SK-N-SH (cell line): ENCODE data around the gene PRSS16. TPM values are rescaled to one million over a fixed set of nuclear protein-coding genes. Genes with fewer than 3 reads are reported as not detected.

Experiments used
- CTCF ChIA-PET: fragments of 300-600, 350-600 bp; formaldehyde crosslinking; extraction: SDS; loops from one replicate; lab custom pipeline; 2021; lab: Yijun Ruan, JAX
- POLR2A ChIA-PET: fragments of 350-600 bp; sonication (Branson Sonifier 250); formaldehyde crosslinking; extraction: SDS; loops from one replicate; lab custom pipeline; 2020; ENCODE audit warnings: antibody characterized with exemption, inconsistent platforms; lab: Yijun Ruan, JAX
- DNase-seq: peaks from one replicate; pipeline ENCODE4 v3.0.0; 2012
- H2AFZ ChIP-seq: fragments of 200-600 bp; sonication (generic); 2 replicates; pipeline ENCODE4 v1.8.1; 2016; ENCODE audit warnings: antibody characterized with exemption, mild to moderate bottlenecking, low read depth
- H3F3A ChIP-seq: fragments of 200-600 bp; sonication (generic); replicated peaks from 2 replicates; pipeline ENCODE3; 2016; ENCODE audit warnings: antibody characterized with exemption, mild to moderate bottlenecking; ENCODE audit not compliant: insufficient read depth
- H3K27ac ChIP-seq, 2 experiments: fragments of 200-500 bp in 1 of 2; fragments of 200-600 bp in 1 of 2; sonication (Bioruptor generic) in 1 of 2; sonication (generic), shearing (Covaris generic) in 1 of 2; 2 replicates each; pipeline versions ENCODE4 v1.5.1 to v1.6.1; 2014 to 2016; ENCODE audit warnings: low read depth in 2 of 2, inconsistent platforms in 1 of 2, low read length in 1 of 2, mild to moderate bottlenecking in 1 of 2, mixed read lengths in 1 of 2
- H3K27me3 ChIP-seq: fragments of 200-600 bp; sonication (generic), shearing (Covaris generic); 2 replicates; pipeline ENCODE4 v1.6.1; 2016; ENCODE audit warnings: mixed run types; ENCODE audit not compliant: insufficient read depth
- H3K36me3 ChIP-seq, 2 experiments: fragments of 200-500 bp in 1 of 2; fragments of 200-600 bp in 1 of 2; sonication (Bioruptor generic) in 1 of 2; sonication (generic) in 1 of 2; replicated peaks in 1 of 2; 2 replicates each; pipeline versions ENCODE3 to v1.5.1; 2014 to 2016; ENCODE audit warnings: low read length in 1 of 2, mild to moderate bottlenecking in 1 of 2; ENCODE audit not compliant: insufficient read depth in 2 of 2, control insufficient read depth in 1 of 2
- H3K4me1 ChIP-seq, 2 experiments: fragments of 200-500 bp in 1 of 2; fragments of 200-600 bp in 1 of 2; sonication (Bioruptor generic) in 1 of 2; sonication (generic), shearing (Covaris generic) in 1 of 2; 2 replicates each; pipeline versions ENCODE4 v1.5.1 to v1.6.1; 2014 to 2016; ENCODE audit warnings: low read depth in 1 of 2, low read length in 1 of 2, mixed run types in 1 of 2; ENCODE audit not compliant: insufficient read depth in 2 of 2, control insufficient read depth in 1 of 2
- H3K4me2 ChIP-seq: fragments of 200-600 bp; sonication (generic), shearing (Covaris generic); 2 replicates; pipeline ENCODE4 v1.6.1; 2017; ENCODE audit warnings: mixed run types
- H3K4me3 ChIP-seq, 2 experiments: fragments of 200-500 bp in 1 of 2; fragments of 200-600 bp in 1 of 2; sonication (Bioruptor generic) in 1 of 2; sonication (generic), shearing (Covaris generic) in 1 of 2; 2 replicates each; pipeline versions ENCODE4 v1.5.1 to v1.8.1; 2014 to 2016; ENCODE audit warnings: low read depth in 2 of 2, inconsistent platforms in 1 of 2, low read length in 1 of 2, mild to moderate bottlenecking in 1 of 2, mixed read lengths in 1 of 2, moderate library complexity in 1 of 2
- H3K79me2 ChIP-seq: fragments of 200-600 bp; sonication (generic); 2 replicates; pipeline ENCODE4 v1.8.1; 2017; ENCODE audit warnings: mild to moderate bottlenecking; ENCODE audit not compliant: insufficient read depth
- H3K9ac ChIP-seq: fragments of 200-600 bp; sonication (generic); 2 replicates; pipeline ENCODE4 v1.6.1; 2017; ENCODE audit warnings: mixed run types
- H3K9me2 ChIP-seq: fragments of 200-600 bp; sonication (generic); 2 replicates; pipeline ENCODE4 v1.6.1; 2017; ENCODE audit warnings: mixed run types
- H3K9me3 ChIP-seq: fragments of 200-600 bp; sonication (generic); 2 replicates; pipeline ENCODE4 v1.6.1; 2017; ENCODE audit warnings: mixed run types, mild to moderate bottlenecking, moderate library complexity
- H4K20me1 ChIP-seq: fragments of 200-600 bp; sonication (generic); 2 replicates; pipeline ENCODE4 v1.6.1; 2017; ENCODE audit warnings: mild to moderate bottlenecking, mixed run types; ENCODE audit not compliant: insufficient read depth
- ELF1 ChIP-seq: IDR thresholded peaks from 2 replicates; pipeline ENCODE4 v1.4.0; 2012
- EP300 ChIP-seq, 2 experiments: IDR thresholded peaks; 2 replicates each; pipeline versions ENCODE4 v1.4.0 to v1.6.1; 2012; ENCODE audit warnings: borderline replicate concordance in 1 of 2, low read depth in 1 of 2, low read length in 1 of 2
- EZH2phosphoT487 ChIP-seq: fragments of 200-600 bp; sonication (generic); IDR thresholded peaks from 2 replicates; pipeline ENCODE4 v1.6.1; 2017; ENCODE audit warnings: low read depth, mixed run types, mild to moderate bottlenecking, antibody characterized with exemption, moderate library complexity, borderline replicate concordance
- FOXJ3 ChIP-seq: sonication (generic); formaldehyde crosslinking; IDR thresholded peaks from 2 replicates; pipeline ENCODE4 v1.5.1; 2020; ENCODE audit warnings: mild to moderate bottlenecking, missing genetic modification reagents
- IRF3 ChIP-seq: fragments of 150-350 bp; IDR thresholded peaks from 2 replicates; pipeline ENCODE4 v1.6.1; 2016; ENCODE audit warnings: mild to moderate bottlenecking, low read depth, low read length
- MEF2A ChIP-seq: IDR thresholded peaks from 2 replicates; pipeline ENCODE4 v1.4.0; 2012; ENCODE audit warnings: low read depth, borderline replicate concordance
- MXI1 ChIP-seq: IDR thresholded peaks from 2 replicates; pipeline ENCODE4 v1.6.1; 2012; ENCODE audit warnings: mild to moderate bottlenecking, low read depth, low read length, improper control_type of control experiment
- NRF1 ChIP-seq: IDR thresholded peaks from 2 replicates; pipeline ENCODE4 v1.6.1; 2012; ENCODE audit warnings: low read depth, mild to moderate bottlenecking, low read length
- SIN3A ChIP-seq: IDR thresholded peaks from 2 replicates; pipeline ENCODE4 v1.6.1; 2012; ENCODE audit warnings: low read depth, mild to moderate bottlenecking, low read length, moderate library complexity, borderline replicate concordance
- USF2 ChIP-seq: fragments of 150-350 bp; IDR thresholded peaks from 2 replicates; pipeline ENCODE4 v1.6.1; 2017; ENCODE audit warnings: antibody characterized with exemption, low read length, low read depth, borderline replicate concordance
- WGBS: methylation state at CpG from one replicate; pipeline ENCODE4 v1.1.6; 2017; ENCODE audit warnings: low lambda C conversion rate; 5-methylcytosine and 5-hydroxymethylcytosine counted together
- polyA plus RNA-seq, 3 experiments: library from polyadenylated mRNA; depleted of rRNA; stranded (reverse); fragments of >200 nt; gene quantifications; 2 replicates each; pipeline ENCODE4 v1.2.3, GENCODE V29; 2012
- TF ChIP-seq, protein P1 (sequence below): IDR thresholded peaks from 2 replicates; pipeline ENCODE4 v1.4.0; 2012; ENCODE audit warnings: low read depth, borderline replicate concordance
- TF ChIP-seq, protein P2 (sequence below): IDR thresholded peaks from 2 replicates; pipeline ENCODE4 v1.4.0; 2012; ENCODE audit warnings: low read depth, borderline replicate concordance

Gene PRSS16
- polyA plus RNA-seq, 1 of the 3 experiments (the other 2 are of a cell fraction), result 0.07 TPM

- TF ChIP-seq, protein P1, sequence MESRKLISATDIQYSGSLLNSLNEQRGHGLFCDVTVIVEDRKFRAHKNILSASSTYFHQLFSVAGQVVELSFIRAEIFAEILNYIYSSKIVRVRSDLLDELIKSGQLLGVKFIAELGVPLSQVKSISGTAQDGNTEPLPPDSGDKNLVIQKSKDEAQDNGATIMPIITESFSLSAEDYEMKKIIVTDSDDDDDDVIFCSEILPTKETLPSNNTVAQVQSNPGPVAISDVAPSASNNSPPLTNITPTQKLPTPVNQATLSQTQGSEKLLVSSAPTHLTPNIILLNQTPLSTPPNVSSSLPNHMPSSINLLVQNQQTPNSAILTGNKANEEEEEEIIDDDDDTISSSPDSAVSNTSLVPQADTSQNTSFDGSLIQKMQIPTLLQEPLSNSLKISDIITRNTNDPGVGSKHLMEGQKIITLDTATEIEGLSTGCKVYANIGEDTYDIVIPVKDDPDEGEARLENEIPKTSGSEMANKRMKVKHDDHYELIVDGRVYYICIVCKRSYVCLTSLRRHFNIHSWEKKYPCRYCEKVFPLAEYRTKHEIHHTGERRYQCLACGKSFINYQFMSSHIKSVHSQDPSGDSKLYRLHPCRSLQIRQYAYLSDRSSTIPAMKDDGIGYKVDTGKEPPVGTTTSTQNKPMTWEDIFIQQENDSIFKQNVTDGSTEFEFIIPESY, result no peak
- TF ChIP-seq, protein P2, sequence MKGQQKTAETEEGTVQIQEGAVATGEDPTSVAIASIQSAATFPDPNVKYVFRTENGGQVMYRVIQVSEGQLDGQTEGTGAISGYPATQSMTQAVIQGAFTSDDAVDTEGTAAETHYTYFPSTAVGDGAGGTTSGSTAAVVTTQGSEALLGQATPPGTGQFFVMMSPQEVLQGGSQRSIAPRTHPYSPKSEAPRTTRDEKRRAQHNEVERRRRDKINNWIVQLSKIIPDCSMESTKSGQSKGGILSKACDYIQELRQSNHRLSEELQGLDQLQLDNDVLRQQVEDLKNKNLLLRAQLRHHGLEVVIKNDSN, result no peak
- TF ChIP-seq MEF2A, result no peak
Observed at GRCh38 chr6:27260369-27260768, 12.9 kb downstream of the PRSS16 start (continued).

DNA sequence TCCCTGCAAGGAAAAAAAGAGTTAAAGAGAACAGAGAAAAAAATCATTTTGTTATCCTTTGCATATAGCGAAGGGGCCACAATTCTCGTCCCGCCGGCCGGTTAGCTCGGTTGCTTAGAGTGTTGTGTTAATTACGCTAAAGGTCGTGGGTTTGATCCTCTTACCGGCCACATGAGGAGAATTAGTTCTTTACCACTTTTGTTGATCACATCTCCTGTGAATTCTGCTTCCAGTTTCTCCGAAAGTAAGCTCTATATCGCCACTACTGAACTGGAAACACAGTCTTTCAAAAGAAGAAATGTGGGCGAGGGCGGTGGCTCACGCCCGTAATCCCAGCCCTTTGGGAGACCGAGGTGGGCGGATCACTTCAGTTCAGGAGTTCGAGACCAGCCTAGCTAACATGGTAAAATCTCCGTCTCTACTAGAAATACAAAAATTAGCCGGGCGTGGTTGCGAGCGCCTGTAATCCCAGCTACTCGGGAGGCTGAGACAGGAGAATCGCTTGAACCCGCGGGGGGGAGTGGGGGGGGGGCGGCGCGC is 13.4 kb downstream of the PRSS16 start:
- no peaks in the 10 kb centered on the region for H3K36me3 ChIP-seq
- H2AFZ ChIP-seq, result no peak overlapping the region; the same call in 1 of the 2 replicates
- no peaks in the 10 kb centered on the region for H3K79me2 ChIP-seq
- POLR2A ChIA-PET, result no interaction called here
- no peaks in the 10 kb centered on the region for H4K20me1 ChIP-seq
- H3K27ac ChIP-seq, result no peak overlapping the region
- no peaks in the 10 kb centered on the region for H3K9me2 ChIP-seq
- 10% methylated on average over 29 of the region's 30 CpGs for WGBS
- no peaks in the 10 kb centered on the region for H3K9me3 ChIP-seq
- no peaks in the 10 kb centered on the region for H3F3A ChIP-seq
- 0 out of 2 replicates have a peak overlapping the region, but pooled peaks have one; percentile 33 for H3K4me2 ChIP-seq
- H3K4me1 ChIP-seq, result no peaks in the 10 kb centered on the region
- H3K9ac ChIP-seq, result no peak overlapping the region
- CTCF ChIA-PET, result interaction anchor here (0.6 kb wide), 1 partner anchor 416 kb away, joined by 3 read pairs; no protein-coding TSS in a partner anchor
- TF ChIP-seq IRF3, result no peak
- no peak for TF ChIP-seq MXI1
- no peak for TF ChIP-seq ELF1
- no peak for TF ChIP-seq USF2
- TF ChIP-seq EP300 (IDR thresholded peaks at IDR 0.05; ENCODE audit: borderline replicate concordance in 1 of 2, low read depth in 1 of 2, low read length in 1 of 2), result no peak
- TF ChIP-seq FOXJ3, result no peak
- TF ChIP-seq EZH2phosphoT487, result no peak
- no peak for TF ChIP-seq NRF1
- TF ChIP-seq SIN3A, result no peak
- DNase-seq, result no peak
- peaks cover 67% of the 10 kb centered on the region for H3K27me3 ChIP-seq
- no peak overlapping the region for H3K4me3 ChIP-seq
